Activated CD4-positive, alpha-beta T cell treated with anti-CD3 and anti-CD28 coated beads, Interleukin-2, amount 50 U/mL, for 24 hours (primary cell): ENCODE results near the gene WNT3A.

ENCODE experiments used
- DNase-seq, 2 donors: peaks; one replicate each; pipeline ENCODE4 v3.0.0-alpha.2; 2020; ENCODE audit warnings: low read depth in 1 of 2, low spot score in 1 of 2

WNT3A gene

GRCh38 chr1:228082918-228083870, 76.4 kb downstream of the WNT3A start:
- DNase-seq, result no peak

- DNase-seq, result no peak
These were observed 77.1 kb downstream of the WNT3A start for GRCh38 chr1:228083871-228084278.

GRCh38 chr1:228084325-228084724, 77.5 kb downstream of the WNT3A start:
- no peak for DNase-seq

- DNase-seq, result no peak
These were observed 78.0 kb downstream of the WNT3A start for GRCh38 chr1:228084797-228085196.

- DNase-seq, result no peak
These were observed 78.6 kb downstream of the WNT3A start for GRCh38 chr1:228085287-228085951.

DNA sequence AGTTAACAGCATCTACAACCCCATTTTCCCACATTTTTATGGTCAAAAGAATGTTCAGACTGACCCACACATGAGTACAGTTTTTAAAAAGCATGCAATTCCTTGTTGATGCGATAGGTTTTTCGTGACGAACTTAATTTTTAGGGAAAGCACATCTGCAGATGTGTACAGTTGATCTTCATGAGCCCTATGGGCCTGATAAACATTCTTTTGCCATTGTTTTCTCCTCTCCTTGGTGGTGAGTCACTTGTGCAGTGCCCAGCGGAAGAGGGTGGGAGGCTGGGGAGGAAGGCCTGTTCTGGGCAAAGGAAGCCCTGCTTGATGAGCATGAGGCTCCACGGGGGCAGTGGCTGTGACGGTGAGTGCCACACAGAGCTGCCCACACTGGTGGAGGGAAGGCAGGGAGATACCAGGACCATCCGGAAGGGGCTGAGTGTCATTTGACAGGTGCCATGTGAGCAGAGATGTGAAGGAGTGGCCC, 81.0 kb downstream of the WNT3A start:
- DNase-seq, result no peak

DNA sequence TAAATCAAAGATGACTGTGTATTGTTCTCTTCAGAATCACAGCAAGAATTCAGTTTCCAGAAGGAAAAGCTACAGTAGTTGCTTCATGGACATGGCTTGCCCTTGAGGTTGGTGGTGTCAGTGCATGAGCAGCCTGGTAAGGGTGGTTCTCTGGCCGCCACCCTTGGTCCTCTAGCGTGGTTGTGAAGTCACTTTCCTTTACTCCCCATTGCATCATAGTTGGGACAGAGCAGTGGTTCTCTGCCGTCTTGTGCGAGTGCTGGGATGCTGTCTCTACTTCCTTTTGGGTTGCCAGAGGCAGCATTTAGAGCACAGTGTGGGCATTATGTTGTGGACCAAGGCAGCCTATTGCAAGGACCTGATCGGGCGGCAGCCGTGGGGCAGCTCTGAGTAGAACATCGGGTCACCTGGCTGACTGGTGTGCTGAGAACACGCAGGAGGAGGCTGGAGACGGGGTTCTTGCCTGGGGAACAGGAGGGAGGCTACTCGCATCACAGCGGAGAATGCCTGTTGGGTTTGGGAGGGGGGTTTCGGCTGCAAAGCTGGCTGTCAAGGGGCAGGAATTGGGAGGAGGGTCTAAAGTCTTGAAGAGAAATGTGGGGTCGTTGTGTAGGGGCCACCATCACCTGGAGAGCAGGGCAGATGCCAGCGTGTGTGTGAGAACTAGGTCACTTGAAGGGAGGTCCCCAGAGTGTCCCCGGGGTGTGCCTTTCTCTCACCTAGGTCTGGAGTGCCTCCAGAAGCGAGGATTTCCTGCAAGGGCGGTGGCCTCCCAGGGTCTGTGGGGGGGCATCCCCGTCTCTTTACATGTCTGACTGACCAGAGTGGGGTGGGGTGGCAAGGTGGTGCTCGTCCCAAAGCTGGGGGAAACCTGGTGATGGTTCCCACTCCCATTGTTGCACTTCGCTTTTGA, 82.0 kb downstream of the WNT3A start:
- no peak for DNase-seq

- no peak for DNase-seq
These were observed 83.0 kb downstream of the WNT3A start for GRCh38 chr1:228089519-228090380.

- no peak for DNase-seq
These were observed 83.8 kb downstream of the WNT3A start for GRCh38 chr1:228090613-228091081.

DNA sequence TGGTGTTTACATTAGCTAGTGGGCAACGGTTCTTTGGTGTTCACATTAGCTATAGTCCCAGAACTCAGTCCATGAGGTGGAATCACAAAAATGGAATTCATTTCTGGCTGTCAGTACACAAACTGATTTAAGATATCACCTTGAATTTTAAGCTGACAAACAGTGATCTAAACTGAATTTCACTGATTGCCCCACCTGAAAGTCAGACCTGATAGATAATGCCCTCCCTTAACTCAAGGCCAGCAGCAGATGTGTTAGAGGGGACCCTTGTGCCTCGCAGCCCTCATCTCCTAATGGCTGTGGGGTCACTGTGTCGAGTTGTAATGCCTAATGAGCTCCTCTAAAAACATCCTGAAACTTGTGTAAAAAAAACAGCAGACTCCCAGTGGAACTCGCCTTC, 84.3 kb downstream of the WNT3A start:
- no peak for DNase-seq

DNA sequence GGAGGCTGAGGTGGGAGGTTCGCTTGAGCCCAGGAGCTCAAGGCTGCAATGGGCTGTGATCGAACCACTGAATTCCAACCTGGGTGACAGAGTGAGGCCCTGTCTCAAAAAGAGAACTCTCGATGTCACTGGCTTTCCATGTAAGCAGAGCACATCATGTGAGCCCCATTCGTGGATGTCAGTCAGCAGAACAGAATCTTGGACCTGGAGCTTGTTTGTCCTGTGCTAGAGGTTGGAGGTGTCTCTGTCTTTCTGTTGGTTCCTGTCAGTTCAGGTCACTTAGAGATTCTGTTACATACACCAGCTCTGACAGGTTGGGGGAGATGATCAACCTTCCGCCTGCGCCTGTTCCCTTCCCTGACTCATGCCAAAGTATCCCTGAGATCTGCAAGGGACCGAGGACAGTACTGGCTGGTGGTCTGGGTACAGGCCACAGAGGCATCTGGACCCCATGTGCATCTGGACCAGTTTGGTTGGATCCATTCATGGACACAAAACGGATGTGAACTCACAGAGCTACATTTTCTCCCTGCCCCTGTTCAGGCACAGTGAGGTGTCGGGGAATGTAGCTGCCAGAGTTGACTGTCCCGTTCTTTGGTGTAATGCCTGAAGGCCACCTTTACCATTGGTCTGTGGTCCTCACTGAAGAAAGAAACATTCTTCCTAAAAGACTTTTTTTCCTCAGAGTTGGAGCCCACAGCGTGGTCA, 85.7 kb downstream of the WNT3A start:
- no peak for DNase-seq

DNA sequence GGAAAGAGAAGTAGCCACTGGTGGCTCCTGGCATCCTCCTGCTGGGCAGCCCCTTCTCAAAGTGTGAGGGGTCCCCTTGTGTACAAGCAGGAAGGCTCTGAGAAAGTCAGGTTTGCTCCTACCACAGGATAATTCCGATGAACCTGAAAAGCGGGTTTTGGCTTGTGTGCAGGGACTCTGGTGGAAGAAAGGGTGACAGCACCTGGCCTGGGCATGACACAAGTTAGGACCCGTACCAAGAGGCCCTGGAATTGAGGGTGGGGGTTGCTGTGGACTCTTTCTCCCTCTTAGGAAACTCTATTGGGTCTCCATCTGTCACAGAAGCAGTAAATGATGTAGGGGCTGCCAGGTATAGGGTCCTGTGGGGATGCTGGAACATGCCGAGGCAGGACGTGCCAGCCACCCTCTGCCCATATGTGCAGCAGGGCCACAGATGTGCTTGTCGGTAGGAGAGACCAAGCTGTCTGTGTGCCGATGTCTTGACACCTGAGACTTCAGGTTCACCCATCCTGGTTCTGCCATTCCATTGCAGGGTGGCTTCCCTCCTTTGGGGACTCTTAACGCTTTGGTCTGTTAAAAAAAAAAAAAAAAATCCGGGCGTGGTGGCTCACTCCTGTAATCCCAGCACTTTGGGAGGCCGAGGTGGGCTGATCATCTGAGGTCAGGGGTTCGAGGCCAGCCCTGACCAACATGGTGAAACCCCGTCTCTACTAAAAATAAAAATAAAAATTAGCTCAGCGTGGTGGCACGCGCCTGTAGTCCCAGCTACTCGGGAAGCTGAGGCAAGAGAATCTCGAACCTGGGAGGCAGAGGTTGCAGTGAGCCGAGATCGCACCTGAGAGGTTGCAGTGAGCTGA, 86.5 kb downstream of the WNT3A start:
- DNase-seq, result no peak

- DNase-seq, result no peak
These were observed 87.7 kb downstream of the WNT3A start for GRCh38 chr1:228094432-228095016.

GRCh38 chr1:228095161-228095560, 88.4 kb downstream of the WNT3A start:
- DNase-seq, result no peak

GRCh38 chr1:228095938-228096337, 89.1 kb downstream of the WNT3A start:
- DNase-seq, result no peak

DNA sequence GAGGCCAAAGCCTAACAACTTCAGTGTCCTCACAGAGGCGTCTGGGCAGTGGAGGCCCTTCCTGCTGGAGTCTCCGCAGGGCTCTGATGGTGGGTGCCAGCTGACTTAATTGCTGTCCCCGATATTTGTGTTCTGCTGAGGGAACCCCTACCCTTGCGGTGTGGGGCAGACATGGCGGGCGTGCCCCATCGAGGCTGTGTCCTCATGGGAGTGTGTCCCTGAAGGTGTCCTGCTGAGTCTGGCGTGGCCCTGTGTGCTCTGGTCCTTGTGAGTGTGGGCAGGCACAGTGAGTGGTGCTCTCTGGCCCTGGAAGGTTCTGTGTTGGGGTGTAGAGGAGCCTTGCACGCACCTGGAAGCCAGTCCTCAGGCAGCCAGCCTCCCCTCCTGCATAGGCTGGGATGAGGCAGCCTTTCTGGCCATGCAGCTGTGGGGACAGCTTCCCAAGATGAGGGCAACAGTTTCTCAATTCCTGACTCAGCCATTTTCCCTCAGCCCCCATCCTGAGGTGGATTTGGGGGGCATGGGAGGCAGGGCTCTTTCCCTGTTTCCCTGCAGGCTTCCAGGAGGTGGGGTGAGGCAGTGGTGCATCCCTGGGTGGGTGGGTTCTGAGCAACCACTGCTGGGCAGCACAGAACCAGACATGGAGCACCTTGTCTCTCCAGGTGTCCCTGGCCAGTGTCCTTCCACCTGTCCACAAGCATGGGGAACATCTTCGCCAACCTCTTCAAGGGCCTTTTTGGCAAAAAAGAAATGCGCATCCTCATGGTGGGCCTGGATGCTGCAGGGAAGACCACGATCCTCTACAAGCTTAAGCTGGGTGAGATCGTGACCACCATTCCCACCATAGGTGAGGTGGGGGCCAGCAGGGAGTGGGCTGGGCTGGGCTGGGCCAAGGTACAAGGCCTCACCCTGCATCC, 89.9 kb downstream of the WNT3A start:
- DNase-seq, result no peak
